ENCODE data around the gene EXOSC1.
"Not testable (repeated sequence)": the region's sequence is repeated elsewhere in the genome, so short reads cannot be mapped to it uniquely, and the experiment has no call there.

Gene EXOSC1

GRCh38 chr10:97407952-97408248, 37.9 kb downstream of the EXOSC1 start:
- no peak for DNase-seq (ENCODE audit: low spot score)

- peak; percentile 93 for DNase-seq (ENCODE audit: low spot score)
These were observed 38.4 kb downstream of the EXOSC1 start for GRCh38 chr10:97407211-97407951.

GRCh38 chr10:97406483-97406882, 39.3 kb downstream of the EXOSC1 start:
- DNase-seq (ENCODE audit: low spot score): not testable (repeated sequence)

DNA sequence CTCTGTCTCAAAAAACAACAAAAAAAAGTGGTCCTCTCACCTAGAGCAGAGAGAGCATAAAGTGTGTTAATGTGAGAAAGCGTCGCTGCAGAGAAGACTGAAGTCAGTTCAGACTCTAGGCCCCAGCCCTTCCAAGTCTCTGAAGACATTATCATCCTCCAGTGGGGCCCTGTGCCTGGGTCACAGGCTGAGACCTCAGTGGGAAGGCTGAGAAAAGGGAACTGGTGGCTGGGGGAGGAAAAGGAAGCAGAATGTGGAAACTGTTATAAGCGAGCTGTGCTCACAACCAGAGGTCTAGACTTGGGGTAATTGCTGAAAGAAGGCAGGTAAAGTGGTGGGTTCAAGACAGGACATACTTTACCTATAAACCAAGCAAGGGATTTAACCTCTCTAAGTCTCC, 39.7 kb downstream of the EXOSC1 start:
- DNase-seq (ENCODE audit: low spot score): no peak

DNA sequence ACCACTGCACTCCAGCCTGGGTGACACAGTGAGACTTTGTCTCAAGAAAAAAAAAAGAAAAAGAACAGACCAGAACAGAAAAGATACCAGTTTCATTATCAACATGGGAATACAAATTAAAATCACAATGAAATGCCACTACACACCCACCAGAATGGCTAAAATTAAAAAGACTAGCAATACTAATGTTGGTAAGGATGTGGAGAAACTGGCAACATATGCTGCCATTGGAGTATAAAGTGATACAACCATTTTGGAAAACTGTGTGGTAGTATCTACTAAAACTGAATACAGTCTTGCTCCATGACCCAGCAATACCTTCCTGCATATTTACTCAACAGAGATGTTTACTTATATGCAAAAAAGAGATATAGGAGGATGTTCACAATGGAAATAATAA, 41.8 kb downstream of the EXOSC1 start:
- DNase-seq (ENCODE audit: low spot score): no peak

DNA sequence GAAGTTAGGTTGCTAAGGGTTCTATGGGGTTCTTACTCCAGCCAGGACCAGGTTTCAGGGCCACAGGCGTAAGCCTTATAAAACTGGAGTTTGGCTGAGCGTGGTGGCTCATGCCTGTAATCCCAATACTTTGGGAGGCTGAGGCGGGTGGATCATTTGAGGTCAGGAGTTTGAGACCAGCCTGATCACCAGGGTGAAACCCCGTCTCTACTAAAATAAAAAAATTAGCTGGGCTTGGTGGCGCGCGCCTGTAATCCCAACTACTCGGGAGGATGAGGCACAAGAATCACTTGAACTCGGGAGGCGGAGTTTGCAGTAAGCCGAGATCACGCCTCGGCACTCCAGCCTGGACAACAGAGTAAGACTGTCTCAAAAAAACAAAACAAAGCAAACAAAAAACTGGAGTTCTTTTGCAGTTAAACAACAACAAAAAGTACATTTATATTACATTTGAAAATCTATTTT, 44.3 kb downstream of the EXOSC1 start:
- no peak for DNase-seq (ENCODE audit: low spot score)

GRCh38 chr10:97400665-97401454, 44.9 kb downstream of the EXOSC1 start, which contains the start of gene RRP12:
TSS of gene RRP12 (minus strand) at chr10:97401340. CDS start at chr10:97401231, 109 bp downstream.
- DNase-seq (ENCODE audit: low spot score): peak; percentile 100

- peak; percentile 76 for DNase-seq (ENCODE audit: low spot score)
These were observed 45.8 kb downstream of the EXOSC1 start for GRCh38 chr10:97399843-97400545.

- no peak for DNase-seq (ENCODE audit: low spot score)
These were observed 49.8 kb downstream of the EXOSC1 start for GRCh38 chr10:97396056-97396455.

GRCh38 chr10:97393034-97393573, 52.7 kb downstream of the EXOSC1 start:
- DNase-seq (ENCODE audit: low spot score): no peak

- DNase-seq (ENCODE audit: low spot score): no peak
These were observed 55.7 kb downstream of the EXOSC1 start for GRCh38 chr10:97390091-97390490.

- DNase-seq (ENCODE audit: low spot score): no peak
These were observed 57.7 kb downstream of the EXOSC1 start for GRCh38 chr10:97388152-97388551.

All from NAMALWA (cell line).